GM21619 (cell line): ENCODE data around the gene SCAMP2.
"Not testable (repeated sequence)": the region's sequence is repeated elsewhere in the genome, so short reads cannot be mapped to it uniquely, and the experiment has no call there.

Source experiments
- ATAC-seq: cut with Tn5 transposase; IDR thresholded peaks from one replicate; pipeline ENCODE4 v1.9.1; 2021; ENCODE audit not compliant: unreplicated experiment

SCAMP2 gene

DNA sequence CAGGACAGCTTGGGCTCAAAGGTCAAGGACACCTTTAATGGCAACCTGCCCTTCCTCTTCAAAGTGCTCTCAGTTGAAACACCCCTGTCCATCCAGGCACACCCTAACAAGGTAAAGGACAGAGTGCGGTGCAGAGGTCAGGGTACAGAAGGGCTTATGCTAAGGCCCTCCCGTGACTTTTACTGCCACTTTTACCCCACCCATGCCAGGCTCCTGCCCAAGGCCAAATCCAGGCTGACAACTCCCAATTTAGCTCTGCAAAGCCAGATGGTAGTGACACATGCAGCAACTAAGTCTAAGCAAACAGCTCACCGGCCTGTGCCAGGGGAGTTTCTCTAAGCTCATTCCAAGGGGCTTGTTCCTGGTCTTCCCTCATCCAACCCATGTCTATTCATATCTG is 18.3 kb upstream of the SCAMP2 start:
- ATAC-seq: no peak

DNA sequence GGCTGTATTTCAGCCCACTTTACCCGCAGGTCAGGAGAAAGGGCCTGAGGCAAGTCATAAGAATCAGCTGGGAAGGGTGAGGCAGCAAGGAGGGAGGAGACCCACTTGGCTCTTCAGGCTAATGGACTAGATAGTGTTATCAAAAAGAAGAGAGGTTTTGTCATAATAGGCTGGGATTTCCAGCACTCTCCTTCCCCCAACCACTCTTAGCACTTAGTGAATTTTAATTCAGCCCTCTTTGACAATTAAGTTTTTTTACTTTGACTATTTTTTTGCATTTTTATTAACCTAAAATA is 17.4 kb upstream of the SCAMP2 start:
- ATAC-seq: no peak

DNA sequence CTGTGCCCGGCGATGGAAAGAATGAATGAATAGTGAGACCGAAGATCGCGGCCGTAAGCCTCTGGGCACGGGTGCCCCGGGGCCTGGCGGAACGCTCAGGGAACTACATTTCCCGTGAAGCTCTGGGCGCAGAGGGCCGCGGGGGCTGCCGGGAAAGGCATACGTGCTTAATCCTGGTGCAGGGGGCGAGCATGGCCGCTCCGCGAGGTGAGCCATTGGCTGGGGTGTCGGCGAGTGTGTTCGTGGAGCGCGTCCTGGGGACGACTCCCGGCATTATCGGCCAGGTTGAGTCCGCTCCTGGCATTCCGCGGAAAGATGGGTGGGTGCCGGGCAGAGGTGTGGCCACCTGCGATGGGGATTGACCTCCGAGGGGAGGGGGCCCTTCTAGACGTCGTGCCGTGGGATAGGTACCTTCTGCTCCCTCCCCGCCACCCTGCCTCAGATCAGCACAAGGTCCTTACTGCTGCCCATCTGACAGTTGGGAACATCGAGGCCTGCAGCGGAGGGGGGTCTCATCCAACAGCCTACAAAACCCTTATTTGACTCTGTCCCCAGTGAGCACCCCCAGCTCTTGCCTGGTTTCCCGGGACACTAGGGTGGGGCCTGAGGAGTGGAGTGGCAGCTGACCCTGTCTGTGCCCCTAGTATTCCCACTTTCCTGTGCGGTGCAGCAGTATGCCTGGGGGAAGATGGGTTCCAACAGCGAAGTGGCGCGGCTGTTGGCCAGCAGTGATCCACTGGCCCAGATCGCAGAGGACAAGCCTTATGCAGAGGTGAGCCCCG is 16.9 kb upstream of the SCAMP2 start, which contains the start of gene MPI:
Gene MPI, plus strand, starts transcription at position 160 of the 782 bp plus-strand sequence. Its CDS starts 32 bp downstream, at position 192.
- ATAC-seq: peak; percentile 90

DNA sequence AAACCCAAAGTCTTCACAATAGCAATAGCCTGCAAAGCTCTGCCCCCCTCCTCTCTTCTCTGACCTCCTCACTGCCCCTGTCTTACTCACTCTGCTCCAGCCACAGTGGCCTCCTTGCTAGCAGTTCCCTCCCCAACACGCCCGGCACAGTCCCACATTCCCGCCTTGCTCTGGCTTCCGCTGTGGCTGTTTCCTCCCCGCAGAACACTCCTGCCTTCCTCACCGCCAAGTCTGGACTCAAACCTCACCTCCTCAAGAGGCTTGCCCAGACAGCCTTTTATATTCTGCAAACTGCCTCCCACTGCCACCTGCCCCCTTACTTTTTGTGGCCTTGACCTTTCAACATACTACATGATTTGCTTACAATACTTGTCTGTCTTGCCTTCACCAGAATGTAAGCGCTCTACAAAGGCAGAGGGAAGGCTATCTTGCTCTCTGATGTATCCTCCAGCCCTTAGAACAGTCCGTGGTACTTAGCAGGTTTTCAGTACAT is 16.3 kb upstream of the SCAMP2 start:
- peak; percentile 10 for ATAC-seq

- ATAC-seq: no peak
Measured at GRCh38 chr15:74888716-74889115, 15.6 kb upstream of the SCAMP2 start.

- not testable (repeated sequence) for ATAC-seq
Measured at GRCh38 chr15:74887537-74888193, 14.5 kb upstream of the SCAMP2 start.

- no peak for ATAC-seq
Measured at GRCh38 chr15:74885461-74885860, 12.3 kb upstream of the SCAMP2 start.

- ATAC-seq: no peak
Measured at GRCh38 chr15:74884428-74885223, 11.5 kb upstream of the SCAMP2 start.

DNA sequence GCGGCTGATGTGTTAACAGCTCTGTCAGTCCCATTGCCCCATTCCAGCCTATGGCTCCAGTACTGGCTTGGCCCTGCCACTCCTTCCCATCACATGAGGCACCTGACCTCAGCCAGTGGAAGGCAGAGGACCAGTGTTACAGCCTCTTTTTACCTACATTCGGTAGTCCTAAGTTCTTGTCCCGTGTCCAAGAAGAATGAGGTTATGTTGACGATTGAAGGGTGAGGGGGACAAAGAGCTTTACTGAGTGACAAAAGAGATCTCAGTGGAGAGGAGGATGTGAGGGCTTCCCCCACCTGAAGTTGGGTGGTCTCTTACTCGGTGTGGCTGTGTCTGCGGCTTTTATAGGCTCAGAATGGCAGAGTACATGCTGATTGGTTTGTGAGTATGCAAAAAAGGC is 9.4 kb upstream of the SCAMP2 start:
- ATAC-seq: no peak

GRCh38 chr15:74878273-74878672 is 5.1 kb upstream of the SCAMP2 start:
- no peak for ATAC-seq

DNA sequence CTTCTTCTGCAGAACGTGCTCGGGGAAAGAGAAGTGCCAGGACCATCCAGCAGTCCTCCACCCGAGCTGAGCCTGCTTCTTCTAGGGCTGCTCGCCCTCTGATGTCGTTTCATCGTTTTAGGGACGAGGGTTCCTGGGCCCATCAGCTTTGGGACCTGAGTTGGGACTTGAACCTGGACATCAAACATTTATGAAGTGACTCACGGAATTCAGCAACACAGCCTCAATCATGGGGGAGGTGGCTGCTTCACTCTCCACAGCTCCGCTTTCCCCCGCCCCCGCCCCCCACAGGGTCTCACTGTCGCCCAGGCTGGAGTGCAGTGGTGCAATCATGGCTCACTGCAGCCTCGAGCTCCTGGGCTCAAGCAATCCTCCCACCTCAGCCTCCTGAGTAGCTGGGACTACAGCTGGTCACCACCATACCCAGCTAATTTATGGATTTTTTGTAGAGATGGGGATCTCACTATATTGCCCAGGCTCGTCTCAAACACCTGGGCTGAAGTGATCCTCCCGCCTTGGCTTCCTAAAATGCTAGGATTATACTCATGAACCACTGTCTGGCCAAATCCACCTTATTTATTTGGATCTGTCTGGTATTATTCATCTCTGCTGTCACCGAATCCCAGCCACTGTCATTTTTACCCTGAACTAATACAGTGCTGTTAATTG is 725 bp upstream of the SCAMP2 start:
- ATAC-seq: no peak

- no peak for ATAC-seq
Measured at GRCh38 chr15:74872702-74873035, 496 bp downstream of the SCAMP2 start.

GRCh38 chr15:74870436-74871215 is 2.5 kb downstream of the SCAMP2 start:
- ATAC-seq: no peak

DNA sequence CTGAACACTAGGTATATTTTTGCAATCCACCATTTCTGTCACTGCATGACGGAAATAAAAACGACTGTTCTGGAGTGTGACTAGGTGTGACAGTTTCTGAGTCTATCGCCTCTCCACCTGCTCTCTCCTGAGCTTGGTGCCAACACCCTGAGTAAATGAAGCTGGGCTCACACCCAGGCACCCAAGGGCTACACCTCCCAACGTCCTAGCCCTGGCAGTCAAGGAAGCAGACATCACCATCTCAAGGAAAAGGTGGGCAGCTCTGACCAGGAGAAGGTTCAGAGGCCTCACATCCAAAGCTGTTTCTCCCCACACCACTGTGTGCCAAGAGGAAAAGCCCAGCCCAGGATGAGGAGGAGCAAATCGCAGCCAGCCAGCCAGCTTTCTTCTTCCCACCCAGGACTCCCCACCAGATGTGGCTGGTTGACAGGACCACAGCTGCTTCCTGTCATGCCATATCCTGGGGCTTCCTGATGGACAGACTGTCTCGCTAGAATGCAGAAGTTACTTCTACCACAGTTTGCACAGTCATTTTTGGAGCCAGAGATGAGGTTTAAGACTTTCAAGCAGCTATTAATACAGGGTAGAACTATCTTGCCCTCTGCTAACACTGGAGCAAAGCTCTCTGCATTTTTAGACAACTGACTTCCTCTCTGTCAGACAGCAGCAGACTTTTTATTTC is 3.3 kb downstream of the SCAMP2 start:
- ATAC-seq: peak; percentile 49

- no peak for ATAC-seq
Measured at GRCh38 chr15:74869372-74869725, 3.8 kb downstream of the SCAMP2 start.

GRCh38 chr15:74868059-74868458 is 5.1 kb downstream of the SCAMP2 start:
- ATAC-seq: no peak

DNA sequence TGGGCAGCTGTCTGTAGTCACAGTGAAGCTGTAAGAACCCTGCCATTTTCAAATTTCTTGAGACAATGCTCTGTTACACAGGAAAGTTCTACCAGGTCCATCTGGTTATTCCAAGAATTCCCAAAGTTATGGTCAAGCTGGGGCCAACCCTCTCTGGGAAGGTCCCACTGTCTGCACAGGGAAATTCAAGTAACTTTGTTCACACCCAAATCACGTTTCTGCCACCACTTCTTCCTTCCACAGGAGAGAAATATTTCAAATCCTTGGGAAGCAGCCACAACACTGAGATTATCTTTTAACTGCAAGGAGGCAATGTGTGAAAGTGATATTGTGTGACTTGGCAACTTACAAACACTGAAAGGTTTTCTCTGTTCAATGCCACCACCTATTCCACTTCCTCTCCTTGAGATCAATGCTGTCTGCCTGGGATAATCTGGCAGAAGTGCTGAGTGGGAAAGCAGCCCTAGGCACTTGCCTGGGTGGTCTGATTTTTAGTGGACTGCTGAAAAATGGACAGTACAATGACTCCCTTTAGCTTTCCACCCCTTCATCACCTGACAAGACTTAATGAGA is 5.6 kb downstream of the SCAMP2 start:
- ATAC-seq: no peak

DNA sequence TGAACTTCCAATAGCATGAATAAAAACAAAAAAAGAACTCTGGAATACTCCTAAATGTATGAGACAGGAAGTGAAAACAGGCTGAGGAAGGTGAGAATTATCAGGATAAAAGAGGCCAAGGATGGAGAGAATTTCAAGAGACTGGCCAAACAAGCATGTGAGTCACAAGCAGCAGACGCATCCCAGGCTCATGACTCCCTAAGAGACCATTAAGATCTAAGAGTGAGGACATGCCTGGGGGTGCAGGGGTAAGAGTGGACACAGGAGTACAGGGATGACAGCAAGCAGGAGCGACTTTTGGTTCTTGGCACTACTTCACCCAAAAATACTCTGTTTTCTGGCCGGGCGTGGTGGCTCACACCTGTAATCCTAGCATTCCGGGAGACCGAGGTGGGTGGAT is 7.1 kb downstream of the SCAMP2 start:
- no peak for ATAC-seq

GRCh38 chr15:74865316-74865715 is 7.8 kb downstream of the SCAMP2 start:
- ATAC-seq: no peak

DNA sequence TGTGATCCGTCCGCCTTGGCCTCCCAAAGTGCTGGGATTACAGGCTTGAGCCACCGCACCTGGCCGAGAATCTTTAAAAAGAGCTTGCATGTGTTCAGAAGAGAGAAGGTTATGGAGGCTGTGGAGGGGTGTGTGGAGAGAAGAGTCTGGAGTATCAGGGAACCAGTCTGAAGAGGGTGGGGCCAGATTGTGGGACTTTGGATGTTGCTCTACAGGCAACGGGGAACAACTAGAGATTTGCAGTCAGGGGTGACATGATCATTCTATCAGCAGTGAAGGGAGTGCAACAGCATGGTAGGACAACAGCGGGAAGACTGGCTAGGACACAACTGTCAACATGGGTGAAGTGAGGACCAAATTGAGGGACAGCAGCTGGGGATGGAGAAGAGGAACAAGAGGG is 8.9 kb downstream of the SCAMP2 start:
- ATAC-seq: no peak
